Hepatocyte (in vitro differentiated cells): ENCODE measurements around the gene CENPL.

Experiments
- EZH2 ChIP-seq: fragments of 200-600 bp; sonication (generic); IDR thresholded peaks from 2 replicates; pipeline ENCODE4 v1.6.1; 2016; ENCODE audit warnings: antibody characterized with exemption, mild to moderate bottlenecking, borderline replicate concordance
- EZH2phosphoT487 ChIP-seq: fragments of 200-600 bp; sonication (generic); IDR thresholded peaks from one replicate; pipeline ENCODE4 v1.6.1; 2018; ENCODE audit warnings: antibody characterized with exemption, mild to moderate bottlenecking, low read depth, moderate library complexity; ENCODE audit not compliant: unreplicated experiment, severe bottlenecking
- TF ChIP-seq, protein P1 (sequence below): fragments of 200-600 bp; sonication (generic); IDR thresholded peaks from 2 replicates; pipeline ENCODE4 v1.5.1; 2016; ENCODE audit warnings: antibody characterized with exemption, mild to moderate bottlenecking; ENCODE audit not compliant: poor library complexity

DNA sequence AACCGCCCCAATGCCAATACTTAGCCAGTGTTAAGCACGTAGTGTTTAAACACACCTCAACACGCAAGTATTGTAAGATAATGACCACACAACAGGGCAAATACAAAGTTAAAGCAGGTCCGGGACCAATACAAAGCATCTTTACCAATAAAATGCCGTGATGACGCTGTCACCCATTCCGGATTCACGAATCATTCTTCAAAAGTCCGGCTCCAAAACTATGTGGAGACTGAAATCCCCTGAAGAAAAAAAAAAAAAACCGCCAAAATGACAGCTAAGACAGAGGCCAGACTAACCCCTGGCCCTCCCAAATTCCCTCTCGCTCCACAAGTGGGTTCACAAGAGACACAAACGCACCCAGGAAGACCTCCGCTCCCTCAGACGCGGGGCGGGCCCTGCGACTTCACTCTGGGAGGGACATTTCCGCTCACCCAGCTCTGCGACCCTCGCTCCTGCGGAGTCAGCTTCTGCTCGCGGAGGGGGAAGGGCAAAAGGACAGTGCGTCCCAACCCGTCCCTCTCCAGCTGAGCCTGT is 835 bp downstream of the CENPL start:
- TF ChIP-seq, protein P1, sequence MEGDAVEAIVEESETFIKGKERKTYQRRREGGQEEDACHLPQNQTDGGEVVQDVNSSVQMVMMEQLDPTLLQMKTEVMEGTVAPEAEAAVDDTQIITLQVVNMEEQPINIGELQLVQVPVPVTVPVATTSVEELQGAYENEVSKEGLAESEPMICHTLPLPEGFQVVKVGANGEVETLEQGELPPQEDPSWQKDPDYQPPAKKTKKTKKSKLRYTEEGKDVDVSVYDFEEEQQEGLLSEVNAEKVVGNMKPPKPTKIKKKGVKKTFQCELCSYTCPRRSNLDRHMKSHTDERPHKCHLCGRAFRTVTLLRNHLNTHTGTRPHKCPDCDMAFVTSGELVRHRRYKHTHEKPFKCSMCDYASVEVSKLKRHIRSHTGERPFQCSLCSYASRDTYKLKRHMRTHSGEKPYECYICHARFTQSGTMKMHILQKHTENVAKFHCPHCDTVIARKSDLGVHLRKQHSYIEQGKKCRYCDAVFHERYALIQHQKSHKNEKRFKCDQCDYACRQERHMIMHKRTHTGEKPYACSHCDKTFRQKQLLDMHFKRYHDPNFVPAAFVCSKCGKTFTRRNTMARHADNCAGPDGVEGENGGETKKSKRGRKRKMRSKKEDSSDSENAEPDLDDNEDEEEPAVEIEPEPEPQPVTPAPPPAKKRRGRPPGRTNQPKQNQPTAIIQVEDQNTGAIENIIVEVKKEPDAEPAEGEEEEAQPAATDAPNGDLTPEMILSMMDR = no peak
- no peak for TF ChIP-seq EZH2
- TF ChIP-seq EZH2phosphoT487 = no peak
